ENCODE data around the gene PNPLA3.

PNPLA3 gene

GRCh38 chr22:43923631-43924464 is at the start of gene PNPLA3:
PNPLA3 (plus strand) TSS chr22:43923805; CDS start chr22:43923912, 107 bp downstream.
- peak; percentile 45 for DNase-seq (ENCODE audit: low spot score)
- FAIRE-seq = no peak

DNA sequence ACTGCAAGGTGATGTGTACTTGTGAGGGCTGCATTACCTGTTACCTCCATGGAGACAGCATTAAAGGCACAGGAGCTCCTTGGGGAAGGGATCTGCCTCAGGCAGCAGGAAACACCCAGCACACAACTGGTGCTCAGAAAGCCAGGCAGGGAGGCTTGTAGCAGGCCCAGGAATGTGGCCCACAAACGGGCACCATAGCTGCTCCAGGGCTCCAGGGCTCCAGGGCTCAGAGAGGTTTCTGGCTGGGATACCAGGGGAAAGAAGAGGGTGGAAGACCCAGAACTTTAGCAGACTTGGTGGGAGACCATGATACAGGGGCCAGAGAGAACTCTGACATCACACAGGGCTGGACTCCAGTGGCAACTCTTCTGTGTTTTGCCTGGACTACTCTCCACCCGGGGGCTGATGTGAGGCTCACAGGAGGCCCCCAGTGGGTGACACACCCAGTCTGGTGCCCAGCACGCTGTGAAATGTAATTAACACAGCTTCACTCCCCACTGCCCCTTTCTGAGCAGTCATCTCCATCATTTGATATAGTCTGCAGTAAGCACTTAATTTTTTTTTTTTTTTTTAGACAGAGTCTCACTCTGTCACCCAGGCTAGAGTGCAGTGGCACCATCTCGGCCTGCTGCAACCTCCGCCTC is 46.6 kb upstream of the PNPLA3 start:
- DNase-seq (ENCODE audit: low spot score) = no peak
- FAIRE-seq = no peak

GRCh38 chr22:43878079-43878795 is 45.4 kb upstream of the PNPLA3 start:
- FAIRE-seq (no peak), DNase-seq (ENCODE audit: low spot score) (no peak)

DNA sequence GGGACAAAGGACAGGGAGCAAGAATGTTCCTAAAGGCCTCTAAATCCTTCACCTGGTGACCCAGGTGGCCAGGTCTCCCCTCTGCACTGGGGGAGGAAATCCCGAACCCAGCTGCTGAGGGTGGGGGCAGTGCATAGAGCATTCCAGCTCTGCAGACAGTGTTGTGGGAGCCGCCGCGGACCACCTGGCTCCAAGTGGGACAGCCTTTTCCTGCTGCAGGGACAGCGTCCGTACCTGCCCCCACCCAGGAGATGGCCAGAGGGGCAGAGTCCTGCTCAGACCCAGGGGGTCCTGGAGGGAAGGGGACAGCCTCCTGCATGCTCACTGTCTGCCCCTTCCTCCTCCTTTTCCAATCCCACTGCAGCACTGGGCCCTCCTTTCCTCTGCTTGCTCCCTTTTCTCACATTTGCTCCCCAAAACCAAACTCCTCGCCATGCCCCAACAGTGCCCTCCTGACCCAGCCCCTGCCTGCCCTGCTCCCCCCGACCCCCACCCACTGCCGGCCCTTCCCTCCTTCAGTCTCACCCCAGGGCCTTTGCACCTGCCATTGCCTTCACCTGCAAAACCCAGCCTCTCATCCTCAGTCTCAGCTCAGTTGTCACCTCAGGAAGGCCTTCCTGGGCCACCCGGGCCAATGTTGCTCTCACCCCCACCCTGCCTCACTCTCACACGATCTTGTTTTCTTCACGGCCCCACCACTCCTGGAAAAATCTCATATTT is 44.6 kb upstream of the PNPLA3 start:
- FAIRE-seq = no peak

DNA sequence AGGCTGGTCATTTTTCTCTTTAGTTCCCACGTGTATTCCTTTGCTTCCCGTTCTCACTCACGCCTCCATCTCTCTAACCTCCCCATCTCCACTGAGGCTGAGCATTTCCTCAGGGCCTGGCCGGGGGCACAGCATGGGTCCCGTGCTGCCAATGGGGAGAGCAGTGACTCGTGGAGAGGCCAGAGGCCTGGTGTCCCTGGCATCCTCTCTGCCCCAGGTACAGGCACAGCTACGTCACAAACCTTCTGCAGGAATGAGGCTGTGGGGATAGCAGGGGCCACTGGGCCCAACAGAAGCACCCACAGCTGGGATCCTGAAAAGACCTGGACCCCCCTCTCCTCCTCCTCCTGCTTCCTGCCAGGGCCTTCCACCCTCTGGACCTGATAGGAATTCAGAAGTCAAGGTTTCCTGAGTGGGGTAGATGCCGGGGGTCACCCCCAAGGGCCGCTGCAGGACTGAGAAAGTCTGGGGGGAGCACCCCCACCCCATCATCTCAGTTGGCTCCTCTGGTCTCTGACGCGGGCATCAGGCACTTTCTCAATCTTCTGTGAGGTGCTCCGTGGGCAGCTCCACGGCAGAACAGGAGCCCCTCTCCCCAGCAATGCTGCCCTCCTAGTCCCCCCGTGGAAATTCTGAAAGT is 43.6 kb upstream of the PNPLA3 start:
- FAIRE-seq (no peak), DNase-seq (ENCODE audit: low spot score) (no peak)

More for the DNA sequence above, 44.6 kb upstream of the PNPLA3 start:
- DNase-seq (ENCODE audit: low spot score) = no peak

- FAIRE-seq = no peak
- no peak for DNase-seq (ENCODE audit: low spot score)
These were observed 43.0 kb upstream of the PNPLA3 start for GRCh38 chr22:43880541-43880991.

DNA sequence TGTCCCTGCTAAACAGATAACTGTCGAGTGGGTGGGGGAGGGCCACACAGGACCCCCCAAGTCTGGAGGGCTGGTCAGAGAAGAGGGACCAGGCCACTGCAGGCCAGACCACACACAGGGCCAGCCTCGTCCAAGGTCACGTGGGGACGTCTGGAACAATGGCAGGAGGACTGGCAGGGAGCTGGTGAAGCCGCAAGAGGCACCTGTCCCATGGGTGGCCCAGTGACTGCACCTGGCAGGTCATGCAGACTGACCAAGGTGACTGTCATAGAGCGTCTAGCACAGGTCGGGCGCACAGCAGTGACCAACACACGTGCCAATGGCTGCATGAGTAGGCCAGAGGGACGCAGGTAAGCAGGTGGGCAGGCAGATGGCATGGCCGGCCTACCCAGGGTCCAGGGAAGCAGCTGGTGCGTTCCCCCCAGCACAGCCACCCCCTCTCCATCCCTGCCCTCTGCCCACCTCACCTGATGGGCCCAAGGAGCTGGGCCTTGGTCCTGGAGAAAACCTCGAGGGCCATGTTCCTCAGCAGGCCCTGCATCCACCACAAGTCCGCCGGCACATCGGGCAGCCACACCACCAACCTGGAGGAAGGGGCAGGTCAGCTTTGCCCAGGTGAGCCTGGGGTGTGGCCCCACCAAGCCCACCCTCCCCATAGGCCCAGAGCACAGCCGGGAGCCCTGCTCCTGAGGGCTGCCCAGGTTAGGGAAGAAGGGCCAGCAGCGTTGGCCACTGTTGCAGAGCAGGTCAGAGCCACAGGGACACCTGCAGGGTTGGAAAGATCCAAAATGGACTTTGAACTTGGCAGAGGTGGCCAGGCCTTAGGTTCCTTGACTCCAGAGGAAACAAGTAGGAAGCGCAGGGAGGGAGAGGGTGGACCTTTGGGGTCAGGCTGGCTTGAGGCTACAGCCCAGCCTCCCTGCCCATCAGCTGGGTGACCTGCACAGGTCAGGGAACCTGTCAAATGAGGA is 42.2 kb upstream of the PNPLA3 start:
- DNase-seq (ENCODE audit: low spot score) (no peak), FAIRE-seq (no peak)

- DNase-seq (ENCODE audit: low spot score) = no peak
- no peak for FAIRE-seq
These were observed 41.4 kb upstream of the PNPLA3 start for GRCh38 chr22:43882122-43882767.

GRCh38 chr22:43883012-43883661 is 40.5 kb upstream of the PNPLA3 start:
- peak; percentile 56 for DNase-seq (ENCODE audit: low spot score)
- no peak for FAIRE-seq

GRCh38 chr22:43883719-43884415 is 39.7 kb upstream of the PNPLA3 start:
- FAIRE-seq (no peak), DNase-seq (ENCODE audit: low spot score) (no peak)

- DNase-seq (ENCODE audit: low spot score) = no peak
- no peak for FAIRE-seq
These were observed 38.8 kb upstream of the PNPLA3 start for GRCh38 chr22:43884600-43885318.

DNA sequence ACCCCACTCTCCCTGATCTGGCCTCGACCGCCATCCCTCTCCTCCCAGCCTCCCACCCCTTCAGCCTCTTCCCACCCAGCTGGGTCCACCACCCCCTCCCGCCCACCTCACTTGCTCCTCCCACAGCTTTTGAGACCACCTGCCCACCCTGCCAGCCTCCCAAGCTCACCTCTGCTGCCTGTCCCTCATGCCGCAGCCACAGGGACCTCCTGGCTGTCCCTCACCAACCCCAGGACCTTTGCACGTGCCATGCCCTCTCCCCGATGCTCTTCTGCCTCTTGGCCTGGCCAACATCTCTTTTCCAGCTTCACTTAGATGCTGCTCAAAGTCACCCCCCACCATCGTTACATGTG is 38.3 kb upstream of the PNPLA3 start:
- FAIRE-seq = no peak
- DNase-seq (ENCODE audit: low spot score) = no peak

- DNase-seq (ENCODE audit: low spot score) (no peak), FAIRE-seq (no peak)
These were observed 37.8 kb upstream of the PNPLA3 start for GRCh38 chr22:43885786-43886185.

GRCh38 chr22:43886231-43886630 is 37.4 kb upstream of the PNPLA3 start:
- no peak for FAIRE-seq
- no peak for DNase-seq (ENCODE audit: low spot score)

DNA sequence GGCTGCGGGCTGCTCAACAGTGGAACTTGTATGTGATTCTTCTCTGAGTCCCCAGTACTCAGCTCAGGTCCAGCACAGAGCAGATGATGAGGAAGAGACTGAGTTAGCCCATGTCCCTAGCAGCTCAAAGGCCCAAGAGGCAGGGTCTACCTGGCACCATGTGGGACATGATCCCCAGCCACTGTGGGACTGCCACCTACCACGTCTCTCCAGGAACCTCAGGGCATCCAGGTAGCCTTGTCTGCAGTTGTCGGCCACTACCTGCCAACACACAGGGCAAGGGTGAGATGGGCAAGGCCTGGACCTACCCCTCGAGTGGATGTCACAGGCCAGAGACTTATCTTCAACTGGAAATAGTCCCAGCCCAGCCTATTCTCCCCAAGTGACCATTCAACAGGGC is 36.2 kb upstream of the PNPLA3 start:
- no peak for FAIRE-seq

DNA sequence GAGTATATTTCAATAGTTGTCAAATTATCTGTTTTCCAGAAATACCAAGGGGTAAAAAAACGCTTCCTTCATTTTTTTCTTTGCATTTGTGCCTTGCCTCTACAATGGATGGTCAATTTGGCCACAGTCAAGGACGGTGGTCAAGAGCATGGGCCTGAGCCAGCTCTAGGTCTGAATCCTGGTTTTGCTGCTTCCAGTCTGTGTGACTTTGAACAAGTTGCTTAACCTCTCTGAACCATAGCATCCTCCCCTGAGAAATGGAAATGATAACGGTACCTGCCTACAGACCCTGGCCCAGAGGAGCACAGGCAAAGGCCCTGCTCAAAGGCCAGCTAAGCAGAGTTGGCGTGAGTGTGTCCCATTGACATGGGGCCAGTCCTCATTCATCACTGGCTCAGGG is 34.9 kb upstream of the PNPLA3 start:
- FAIRE-seq (no peak), DNase-seq (ENCODE audit: low spot score) (no peak)

More for the DNA sequence above, 36.2 kb upstream of the PNPLA3 start:
- DNase-seq (ENCODE audit: low spot score) = no peak

DNA sequence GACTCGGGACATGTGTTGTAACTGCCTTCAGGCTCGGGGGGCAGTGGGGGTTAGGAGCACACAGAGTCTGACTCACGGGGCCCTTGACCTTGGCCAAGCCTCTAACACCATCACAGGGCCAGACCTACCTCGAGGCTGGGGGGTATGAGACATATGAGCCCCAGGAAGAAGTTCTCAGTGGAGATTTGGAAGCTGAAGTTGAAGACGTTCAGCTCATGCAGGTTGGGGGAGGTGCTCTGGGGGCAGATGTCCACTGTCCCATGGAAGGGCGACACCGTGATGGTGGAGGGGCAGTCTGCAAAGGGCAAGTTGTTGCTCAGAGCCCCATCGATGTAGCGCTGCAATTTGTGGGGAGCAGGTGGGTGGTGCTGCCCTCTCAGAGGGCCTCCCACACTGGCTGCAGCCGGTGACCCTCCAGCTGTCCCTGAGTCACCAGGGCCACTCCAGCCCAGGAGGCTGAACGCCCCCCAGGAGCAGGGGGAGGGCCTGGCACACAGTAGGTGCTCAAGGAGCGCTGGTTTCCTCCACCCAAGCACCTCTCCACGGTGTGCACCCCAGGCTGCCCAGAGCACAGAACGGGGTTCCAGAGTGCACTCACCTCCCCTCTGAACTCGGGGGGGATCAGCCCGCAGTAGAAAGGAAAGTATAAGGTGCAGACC is 34.3 kb upstream of the PNPLA3 start:
- FAIRE-seq (no peak), DNase-seq (ENCODE audit: low spot score) (no peak)

Data from RCC 7860 (cell line).